ENCODE data around the gene ADAMTS2.

ADAMTS2 gene

GRCh38 chr5:179125789-179126505 is 219.3 kb downstream of the ADAMTS2 start:
- no peak for TF ChIP-seq CTCF (IDR thresholded peaks at IDR 0.05; ENCODE audit: low read depth, low read length)
- DNase-seq (ENCODE audit: extremely low read depth, low read depth), result no peak

- TF ChIP-seq CTCF (IDR thresholded peaks at IDR 0.05; ENCODE audit: low read depth, low read length), result no peak
- DNase-seq (ENCODE audit: extremely low read depth, low read depth), result no peak
These were observed 220.1 kb downstream of the ADAMTS2 start for GRCh38 chr5:179124853-179125788.

DNA sequence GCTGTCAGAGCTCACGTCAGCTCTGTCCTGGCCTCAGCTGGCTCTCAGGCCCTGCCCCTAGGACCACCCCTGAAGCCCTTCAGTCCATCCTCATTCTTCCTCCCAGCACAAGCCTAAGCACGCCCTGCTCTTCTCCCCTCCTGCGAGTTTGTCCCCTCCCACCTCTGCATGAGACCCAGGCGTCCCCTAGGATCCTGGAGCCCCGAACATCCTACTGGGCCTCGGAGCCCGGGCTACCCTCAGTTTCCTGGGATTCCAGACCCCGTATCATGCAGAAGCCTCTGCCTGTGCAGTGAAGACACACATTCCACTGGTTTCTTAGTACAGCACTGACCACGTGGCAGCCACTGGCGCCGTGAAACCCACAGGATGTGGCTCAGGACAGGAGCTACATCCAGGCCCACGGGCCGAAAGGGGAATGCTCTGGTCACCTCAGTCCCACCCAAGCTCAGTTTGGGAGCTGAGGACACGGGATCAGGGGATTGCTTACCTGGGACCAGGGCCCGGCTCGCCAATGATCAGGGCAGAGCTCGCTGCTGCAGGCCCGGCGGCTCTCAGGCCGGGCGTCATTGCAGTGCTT is 220.9 kb downstream of the ADAMTS2 start:
- TF ChIP-seq CTCF (IDR thresholded peaks at IDR 0.05; ENCODE audit: low read depth, low read length), result no peak

DNA sequence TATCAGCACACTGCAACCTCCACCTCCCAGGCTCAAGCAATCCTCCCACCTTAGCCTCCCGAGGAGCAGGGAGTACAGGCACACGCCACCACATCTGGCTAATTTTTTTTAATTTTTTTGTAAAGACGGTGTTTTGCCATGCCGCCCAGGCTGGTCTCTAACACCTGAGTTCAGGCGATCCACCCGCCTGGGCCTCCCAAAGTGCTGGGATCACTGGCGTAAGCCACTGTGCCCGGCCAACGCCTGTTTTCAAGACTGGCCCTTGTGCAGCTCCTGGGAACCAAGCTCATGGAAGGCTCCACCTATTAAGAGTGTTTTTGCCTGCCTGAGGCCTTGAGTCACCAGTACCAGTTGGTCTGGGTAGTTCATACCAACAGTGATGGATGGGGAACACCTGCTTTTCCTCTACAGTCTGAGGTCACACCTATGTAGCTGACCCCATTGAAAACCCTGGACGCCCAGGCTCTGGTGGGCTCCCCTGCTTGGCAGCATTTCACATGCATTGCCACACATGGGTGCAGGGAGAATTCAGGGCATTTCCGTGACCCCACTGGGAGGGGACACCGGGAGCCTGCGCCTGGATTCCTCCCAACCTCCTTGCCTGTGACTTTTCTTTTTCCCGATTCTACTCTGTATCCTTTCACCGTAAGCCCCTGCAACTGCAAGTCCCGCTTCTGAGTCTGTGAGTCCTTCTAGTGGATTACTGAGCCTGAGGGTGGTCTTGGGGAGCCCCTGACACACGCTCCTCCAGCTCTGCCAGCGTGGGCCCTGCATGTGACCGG is 221.6 kb downstream of the ADAMTS2 start:
- no peak for TF ChIP-seq CTCF (IDR thresholded peaks at IDR 0.05; ENCODE audit: low read depth, low read length)
- DNase-seq (ENCODE audit: extremely low read depth, low read depth), result no peak

More for the DNA sequence above, 220.9 kb downstream of the ADAMTS2 start:
- no peak for DNase-seq (ENCODE audit: extremely low read depth, low read depth)

DNA sequence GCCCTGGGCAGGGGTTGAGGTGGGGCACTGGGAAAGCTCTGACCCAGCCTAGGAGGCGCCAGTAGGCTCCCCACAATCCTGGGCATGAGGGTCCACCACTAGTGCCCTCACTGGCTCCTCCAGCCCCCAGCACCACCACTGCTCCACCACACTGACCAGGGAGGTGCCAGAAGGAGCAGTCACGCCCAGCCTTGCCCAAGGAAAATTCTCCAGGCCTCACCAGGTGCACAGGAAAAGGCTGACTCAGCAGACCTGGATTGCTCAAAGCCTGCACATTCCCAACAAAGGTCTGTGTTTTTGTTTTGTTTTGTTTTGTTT is 222.2 kb downstream of the ADAMTS2 start:
- no peak for DNase-seq (ENCODE audit: extremely low read depth, low read depth)
- no peak for TF ChIP-seq CTCF (IDR thresholded peaks at IDR 0.05; ENCODE audit: low read depth, low read length)

DNA sequence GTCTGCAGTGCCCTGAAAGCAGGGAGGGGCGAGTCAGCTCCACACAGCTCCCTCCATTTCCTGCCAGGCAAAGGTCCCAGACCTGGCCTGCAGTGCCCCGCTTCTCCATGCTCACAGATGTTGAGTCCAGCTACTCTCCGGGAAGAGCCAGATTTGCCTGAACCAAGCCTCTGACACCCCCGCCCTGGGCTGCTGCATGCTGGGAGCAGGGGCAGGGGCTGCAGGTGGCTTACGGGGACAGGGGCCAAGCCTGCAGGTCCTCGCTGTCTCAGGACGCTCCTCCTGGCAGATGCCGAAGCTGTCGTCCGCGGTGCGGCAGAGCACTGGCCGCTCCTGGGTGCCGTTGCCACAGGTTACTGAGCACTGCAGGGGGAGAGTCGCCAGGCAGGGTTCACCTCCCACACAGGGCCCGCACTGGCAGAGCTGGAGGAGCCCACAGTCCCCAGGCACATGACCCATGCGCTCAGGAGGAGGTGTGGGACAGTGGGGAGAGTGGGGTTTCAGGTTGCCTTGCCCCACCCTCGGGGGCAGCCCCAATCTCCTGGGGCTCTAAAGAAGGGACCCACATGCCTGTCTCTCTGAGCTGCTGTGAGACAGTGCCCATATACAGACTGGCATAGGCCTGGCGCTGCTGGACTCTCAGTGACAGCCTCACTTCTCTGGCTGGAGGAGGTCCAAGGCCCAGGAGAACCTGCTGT is 222.7 kb downstream of the ADAMTS2 start:
- TF ChIP-seq CTCF (IDR thresholded peaks at IDR 0.05; ENCODE audit: low read depth, low read length), result no peak
- no peak for DNase-seq (ENCODE audit: extremely low read depth, low read depth)
